ENCODE results near the gene AKAP13.

The AKAP13 gene

DNA sequence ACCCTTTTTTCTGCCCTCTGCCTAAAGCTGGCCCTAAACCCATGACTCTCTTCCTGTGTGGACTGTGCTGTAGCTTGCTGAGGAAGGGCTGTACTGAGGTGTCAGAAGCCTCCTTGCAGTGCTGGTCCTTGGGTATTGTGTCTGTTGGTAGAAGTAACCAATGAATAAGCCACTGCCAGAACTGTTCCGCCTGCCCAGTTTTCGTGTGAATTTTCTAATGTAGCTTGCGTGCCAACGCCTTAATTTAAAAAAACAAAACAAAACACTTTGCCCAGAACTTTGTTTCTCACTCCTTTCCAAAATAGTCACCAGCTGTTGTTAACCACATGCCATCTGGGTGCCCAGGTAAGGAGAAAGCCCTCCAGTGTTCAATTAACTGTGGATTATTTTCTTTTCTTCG is 312.5 kb downstream of the AKAP13 start:
- no peak for DNase-seq

DNA sequence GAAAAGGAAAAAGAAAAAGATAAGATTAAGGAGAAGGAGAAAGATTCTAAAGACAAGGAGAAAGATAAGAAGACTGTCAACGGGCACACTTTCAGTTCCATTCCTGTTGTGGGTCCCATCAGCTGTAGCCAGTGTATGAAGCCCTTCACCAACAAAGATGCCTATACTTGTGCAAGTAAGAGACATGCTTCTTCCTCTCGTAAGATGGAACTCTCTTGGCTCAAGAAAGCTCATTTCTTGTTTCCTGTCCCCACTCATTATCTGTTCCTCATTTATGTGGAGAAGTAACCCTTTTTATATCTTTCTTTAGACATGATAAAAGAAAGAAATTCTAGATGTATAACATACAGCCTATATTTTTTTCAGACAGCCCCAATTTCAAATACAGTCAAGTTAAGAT is 312.9 kb downstream of the AKAP13 start:
- DNase-seq = no peak

DNA sequence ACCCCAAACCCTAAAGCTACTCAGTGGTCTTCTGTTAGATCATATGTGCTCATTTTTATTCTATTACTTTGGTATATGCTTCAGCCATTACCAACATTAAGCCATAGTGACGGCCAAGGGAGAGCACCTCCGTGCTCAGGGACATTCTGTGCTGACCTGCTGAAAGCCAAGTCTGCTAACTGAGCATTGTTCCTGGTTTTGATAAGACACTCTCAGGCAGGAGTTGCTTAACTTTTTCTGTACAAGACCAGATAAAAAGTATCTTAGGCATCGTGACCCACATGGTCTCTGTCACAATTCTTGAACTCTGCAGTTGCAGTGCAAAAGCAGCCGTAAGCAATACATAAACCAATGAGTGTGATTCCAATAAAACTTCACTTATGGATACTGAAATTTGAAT is 313.7 kb downstream of the AKAP13 start:
- DNase-seq = no peak

DNA sequence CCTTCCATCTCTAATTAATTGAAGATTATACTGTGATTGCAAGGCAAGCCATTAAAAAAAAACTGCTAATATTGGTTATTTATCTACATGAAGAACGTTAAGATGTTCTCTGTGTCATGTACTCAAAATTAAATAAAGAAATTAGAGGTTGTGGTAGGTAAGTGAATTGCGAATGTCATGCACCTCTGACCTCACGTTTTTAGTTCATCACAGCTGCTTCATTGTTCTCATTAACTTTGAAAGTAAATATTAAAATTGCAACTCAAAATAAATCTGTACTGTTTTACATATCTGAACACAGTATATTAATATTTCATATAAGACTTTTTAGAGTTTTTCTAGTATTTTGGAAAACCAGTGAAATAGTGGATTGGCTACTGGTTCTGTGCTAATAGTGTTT is 320.4 kb downstream of the AKAP13 start:
- DNase-seq = no peak

DNA sequence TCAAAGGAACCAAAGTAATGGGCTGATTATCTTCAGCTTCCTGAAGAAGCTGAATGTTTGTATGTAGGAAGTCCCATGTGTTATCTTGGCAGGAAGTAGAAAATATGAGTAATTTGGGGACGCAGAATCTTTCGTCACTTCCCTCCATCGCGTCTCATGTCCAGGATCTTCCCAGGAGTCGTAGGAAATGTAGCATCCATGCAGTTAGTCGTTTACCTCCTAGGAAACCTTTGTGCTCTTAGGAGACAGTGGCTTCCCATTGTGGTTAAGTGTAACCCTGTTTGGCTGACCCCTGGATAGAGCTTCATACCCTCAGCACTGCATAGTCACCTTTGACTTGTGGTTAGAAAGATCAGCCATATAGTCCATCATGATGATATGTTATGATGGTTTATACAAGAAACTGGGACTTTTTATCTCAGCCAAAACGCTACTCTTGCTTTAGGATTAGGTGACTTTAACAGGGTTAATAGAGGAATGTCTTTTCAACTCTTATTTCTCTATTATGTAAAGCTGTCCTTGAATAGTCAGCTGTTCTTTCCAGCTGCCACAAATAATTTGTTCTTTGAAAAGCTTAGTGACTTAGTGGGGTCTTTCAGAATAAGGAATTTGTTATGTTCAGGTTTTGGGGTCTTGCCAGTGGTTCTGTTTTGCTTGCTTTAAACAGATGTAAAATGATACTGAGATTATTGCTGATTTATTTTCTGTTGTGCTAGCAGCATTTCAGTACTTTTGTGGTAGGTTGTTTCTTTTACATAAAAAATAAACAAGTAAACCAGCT is 322.1 kb downstream of the AKAP13 start:
- DNase-seq = no peak

DNA sequence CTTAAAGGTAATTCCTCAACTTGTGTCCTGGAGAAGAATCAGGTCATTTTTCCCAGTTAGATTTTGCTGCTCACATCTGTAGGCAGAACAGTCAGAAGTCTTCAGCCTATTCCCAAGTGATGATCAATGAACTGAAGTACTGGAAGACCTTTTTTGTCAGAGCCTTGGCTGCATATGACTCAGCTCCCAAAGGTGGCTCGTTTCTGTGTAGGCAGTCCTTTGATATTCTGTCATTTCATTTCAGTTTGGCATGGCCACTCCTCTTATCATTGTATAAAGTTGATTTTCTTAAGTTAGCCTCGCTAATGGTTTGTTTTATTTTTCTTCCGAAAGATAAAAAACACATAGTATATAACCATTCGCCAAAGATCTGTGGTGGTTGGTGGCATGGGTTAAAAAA is 323.7 kb downstream of the AKAP13 start:
- no peak for DNase-seq

DNA sequence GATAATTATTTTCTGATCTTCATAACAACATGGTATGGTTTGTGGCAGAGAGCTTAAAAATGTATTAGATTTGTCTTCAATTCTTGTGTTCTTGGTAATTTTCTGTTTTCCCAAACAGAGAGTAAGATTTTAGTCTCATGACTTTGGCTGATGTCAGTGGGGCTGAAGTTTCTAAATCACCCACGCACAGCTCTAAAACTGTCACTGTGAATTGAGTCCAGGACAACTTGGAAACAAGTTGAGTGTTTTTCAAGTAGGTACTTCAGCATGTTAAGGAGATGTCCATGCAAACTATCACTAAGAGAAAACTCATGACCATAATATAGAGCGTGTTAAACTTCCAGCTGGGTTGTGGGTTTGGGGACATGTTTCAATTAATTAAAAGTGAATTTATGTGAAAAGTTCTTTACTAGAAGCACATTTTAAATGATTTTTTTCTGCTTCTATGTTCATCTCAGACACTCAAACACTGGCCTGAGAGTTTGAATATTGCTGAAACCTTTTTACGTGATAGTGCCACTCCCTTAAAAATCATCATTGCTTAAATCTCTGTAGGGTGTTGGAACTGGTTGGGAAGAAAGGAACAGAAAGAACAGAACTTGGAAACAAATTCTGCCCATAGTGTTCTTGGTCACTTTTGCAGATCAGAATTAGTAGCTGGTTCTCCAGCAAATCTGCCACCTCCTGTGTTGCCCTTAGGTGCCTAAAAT is 324.5 kb downstream of the AKAP13 start:
- DNase-seq = no peak

DNA sequence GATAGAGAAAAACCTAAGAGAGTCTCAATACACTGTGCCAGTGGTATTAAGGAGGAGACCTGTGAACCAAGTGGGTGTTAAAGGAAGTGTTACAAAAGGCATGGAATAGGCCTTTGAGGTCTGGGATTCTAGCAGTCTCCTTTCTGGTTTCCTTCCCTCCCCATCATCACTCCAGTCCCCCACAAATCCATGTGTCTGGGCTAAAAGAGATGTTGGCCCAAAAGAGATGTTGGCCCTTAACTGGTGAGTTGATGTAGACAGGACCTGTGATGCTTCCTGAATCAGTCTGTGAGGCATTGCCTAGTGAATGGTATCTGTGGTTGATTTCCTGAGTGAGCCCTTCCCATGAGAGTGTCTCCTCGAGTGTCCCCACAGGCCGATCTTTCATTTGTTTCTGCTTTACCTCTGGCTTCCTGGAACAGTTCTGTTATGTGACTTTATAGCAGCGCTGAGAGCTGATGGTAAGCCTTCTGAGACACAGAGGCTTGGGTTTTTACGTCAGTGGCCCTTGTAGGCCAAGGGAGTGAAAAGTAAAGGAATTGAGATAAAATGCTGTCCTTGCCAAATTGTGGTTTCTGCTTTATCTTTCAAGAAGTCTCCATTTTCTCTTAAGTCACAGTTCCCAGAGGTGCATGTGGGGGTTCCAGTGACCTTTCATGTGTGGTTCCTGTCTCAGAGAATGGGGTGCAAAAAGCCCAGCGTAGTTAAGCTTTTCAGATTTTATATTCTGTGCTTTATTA is 326.5 kb downstream of the AKAP13 start:
- no peak for DNase-seq

DNA sequence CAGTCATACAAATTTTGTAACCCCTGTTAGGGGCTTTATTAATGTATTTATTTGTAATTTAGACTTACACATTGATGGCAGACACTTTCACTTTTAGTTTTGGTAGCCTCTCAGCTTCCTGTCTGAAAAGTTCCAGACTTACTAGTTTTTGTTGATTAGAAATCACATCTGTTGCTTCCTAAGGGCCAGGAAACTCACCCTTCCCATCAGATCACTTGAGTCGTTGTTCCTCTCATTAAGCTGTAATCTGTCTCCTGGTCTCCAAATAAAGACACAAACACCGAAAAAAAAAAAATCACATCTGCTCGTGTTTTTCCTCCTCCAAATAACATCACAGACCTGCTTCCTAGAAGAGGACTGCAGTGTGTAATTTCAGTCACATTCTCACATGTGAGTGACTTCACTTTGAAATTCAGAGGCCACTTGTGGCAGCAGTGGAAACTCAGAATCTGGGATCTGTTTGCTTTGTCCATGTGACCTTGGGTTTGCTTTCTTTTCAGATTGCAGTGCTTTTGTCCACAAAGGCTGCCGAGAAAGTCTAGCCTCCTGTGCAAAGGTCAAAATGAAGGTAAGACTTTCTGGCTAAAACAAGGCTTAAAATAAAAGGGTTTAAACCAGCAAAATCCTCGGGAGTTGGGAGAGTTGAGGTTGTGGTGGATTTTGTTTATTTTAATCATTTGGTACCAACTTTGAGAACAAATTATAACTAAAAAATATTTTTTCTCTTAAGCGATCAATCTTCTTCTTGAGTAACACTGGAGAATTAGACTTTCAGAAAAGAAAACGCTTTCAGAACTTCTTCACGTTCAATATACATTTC is 327.3 kb downstream of the AKAP13 start:
- DNase-seq = no peak

DNA sequence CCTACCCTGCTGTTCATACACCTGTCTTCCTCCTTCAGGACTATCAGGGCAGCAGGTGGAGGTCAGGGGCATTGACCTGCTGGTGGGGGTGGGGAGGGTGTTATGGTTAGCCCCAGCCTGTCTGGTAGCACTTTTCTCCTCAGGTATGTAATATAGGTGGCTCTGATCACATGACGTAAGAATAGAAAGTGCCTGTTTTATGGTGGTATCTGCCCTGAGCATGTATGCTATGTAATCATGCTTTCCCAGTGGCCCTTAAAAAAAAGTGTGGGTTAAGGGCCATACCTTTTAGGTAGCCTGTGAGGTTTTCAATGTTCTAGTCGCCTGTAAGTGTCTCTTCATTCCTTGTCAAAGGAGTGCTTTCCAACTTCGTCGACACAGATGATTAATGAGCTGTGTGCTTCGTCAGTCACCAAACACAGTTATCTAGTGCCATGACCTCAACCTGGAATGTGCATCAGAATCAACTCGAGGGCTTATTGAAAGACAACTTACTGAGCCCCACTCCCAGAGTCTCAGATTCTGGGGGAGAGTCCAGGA is 328.1 kb downstream of the AKAP13 start:
- no peak for DNase-seq

DNA sequence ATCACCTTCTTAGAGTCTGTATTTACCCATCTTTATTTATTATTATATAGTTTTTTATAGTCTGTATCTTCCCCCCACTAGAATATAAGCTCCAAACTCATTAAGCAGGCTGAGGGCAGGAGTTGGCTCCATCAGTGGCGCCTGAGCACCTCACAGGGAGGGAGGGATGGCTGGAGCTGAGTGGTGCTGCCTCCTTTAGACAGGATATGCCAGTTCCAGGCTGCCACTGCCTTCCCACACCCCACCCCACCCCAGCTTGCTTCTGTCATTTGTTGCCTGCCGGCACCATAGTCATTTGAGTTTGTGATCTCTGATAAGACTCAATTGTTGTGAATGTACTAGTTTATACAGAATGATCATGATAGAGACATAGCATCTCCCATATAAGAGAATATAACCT is 328.8 kb downstream of the AKAP13 start:
- no peak for DNase-seq

DNA sequence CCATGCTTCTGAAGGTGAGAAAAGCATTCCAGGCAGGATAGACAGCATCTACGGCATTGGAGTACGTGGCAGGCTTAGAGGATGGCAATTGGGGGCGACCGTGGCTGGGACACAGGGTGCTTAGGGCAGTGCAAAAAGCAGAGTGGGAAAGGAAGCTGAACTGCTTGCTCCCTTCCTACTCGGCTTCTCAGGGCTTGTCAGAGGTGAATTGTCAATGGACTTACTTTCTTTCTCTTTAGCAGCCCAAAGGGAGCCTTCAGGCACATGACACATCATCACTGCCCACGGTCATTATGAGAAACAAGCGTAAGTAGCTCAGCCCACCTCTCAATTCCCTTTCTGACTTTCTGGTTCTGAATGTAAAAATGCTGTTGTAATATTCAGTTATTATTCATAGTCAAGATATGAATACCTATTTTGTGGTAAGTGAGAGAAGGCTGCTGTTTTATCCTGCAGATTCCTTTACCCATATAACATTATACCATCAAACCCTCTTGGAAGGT is 330.0 kb downstream of the AKAP13 start:
- DNase-seq = no peak

DNA sequence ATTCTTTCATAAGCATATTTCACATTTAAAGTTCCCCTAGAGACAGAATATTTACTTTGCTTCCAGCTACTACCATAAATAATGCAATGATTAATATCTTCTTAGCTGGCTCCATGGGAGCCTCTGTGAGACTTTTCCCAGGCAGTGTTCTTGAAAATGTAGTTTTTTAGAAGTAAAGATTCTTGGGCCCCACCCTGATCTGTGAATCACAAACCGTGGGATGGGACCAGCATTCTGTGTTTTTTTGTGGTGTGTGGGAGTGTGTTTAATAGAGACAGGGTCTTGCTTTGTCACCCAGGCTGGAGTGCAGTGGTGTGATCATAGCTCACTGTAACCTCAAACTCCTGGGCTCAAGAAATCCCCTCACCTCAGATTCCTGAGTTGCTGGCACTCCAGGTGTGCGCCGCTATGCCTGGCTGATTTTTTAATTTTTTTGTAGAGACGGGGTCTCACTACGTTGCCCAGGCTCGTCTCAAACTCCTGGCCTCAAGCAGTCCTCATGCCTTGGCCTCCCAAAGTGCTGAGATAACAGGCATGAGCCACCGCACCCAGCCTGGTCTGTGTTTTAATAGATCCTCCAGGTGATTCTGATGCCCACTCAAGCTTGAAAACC is 331.3 kb downstream of the AKAP13 start:
- no peak for DNase-seq

DNA sequence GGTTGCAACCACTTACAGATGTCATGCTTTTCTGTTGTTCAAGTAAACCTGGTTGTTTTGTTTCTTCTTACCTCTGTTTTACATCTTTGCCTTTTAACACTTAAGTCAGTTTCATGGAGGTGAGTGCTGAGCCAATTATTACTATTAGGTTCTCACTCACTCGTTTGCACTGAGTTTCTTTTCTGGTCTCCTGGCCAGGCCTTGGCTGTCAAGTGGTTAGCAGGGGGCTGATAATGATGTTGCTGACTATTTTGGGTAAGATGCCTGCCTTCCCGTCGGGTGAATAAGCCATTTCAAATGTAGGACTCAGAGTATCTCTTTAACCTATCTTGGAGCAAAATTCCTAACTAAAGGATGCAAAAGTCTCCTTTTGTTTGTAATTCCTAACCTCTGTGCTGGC is 335.9 kb downstream of the AKAP13 start:
- no peak for DNase-seq

DNA sequence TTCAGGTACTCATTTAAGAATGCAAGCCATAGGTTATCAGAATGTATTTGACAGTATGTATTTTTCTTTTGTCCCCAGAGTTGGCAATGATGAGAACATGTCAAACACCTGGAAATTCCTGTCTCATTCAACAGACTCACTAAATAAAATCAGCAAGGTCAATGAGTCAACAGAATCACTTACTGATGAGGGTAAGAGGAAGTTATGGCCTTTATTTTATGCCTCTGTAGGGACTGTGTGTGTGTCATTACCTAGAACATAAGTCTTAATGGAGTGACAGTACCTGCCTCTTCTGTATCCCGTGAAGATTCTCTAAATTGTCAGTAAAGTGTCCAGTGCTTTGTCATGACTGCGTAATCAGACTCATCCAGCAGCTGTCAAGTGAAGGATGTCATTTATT is 336.8 kb downstream of the AKAP13 start:
- DNase-seq = no peak

DNA sequence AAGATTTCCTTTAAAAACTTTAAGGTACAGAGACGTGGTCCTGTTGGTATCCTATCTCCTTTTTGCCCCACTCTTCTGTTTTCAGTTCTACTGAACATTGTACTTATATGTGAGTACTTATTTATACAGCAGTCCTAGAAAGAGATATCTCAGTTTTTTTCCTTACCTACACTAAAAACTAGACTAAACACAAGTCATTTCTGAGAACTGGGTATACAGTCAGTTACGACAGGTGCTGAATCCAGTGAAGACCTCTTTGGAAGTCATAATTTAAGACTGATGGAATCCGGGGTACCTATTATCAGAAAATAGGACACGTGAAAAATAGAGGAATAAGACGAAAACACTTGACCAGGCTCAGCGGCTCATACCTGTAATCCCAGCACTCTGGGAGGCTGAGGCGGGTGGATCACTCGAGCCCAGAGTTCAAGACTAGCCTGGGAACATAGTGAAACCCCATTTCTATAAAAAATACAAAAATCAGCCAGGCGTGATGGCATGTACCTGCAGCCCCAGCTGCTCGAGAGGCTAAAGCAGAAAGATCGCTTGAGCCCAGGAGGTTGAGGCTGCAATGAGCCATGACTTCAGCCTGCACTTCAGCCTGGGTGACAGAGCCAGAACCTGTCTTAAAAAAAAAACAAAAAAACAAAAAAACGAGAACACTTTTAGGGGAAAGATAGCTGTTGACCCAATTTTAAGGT is 338.0 kb downstream of the AKAP13 start:
- no peak for DNase-seq

DNA sequence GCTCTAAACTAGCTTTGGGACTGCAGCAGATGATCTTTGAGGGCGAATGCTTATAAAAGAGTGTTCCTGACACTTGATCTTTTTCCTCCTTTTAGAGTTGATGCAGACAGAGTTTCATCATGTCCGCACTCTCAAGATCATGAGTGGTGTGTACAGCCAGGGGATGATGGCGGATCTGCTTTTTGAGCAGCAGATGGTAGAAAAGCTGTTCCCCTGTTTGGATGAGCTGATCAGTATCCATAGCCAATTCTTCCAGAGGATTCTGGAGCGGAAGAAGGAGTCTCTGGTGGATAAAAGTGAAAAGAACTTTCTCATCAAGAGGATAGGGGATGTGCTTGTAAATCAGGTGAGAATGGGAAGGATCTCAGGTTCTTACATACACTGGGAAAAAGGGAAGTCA is 338.6 kb downstream of the AKAP13 start:
- no peak for DNase-seq

DNA sequence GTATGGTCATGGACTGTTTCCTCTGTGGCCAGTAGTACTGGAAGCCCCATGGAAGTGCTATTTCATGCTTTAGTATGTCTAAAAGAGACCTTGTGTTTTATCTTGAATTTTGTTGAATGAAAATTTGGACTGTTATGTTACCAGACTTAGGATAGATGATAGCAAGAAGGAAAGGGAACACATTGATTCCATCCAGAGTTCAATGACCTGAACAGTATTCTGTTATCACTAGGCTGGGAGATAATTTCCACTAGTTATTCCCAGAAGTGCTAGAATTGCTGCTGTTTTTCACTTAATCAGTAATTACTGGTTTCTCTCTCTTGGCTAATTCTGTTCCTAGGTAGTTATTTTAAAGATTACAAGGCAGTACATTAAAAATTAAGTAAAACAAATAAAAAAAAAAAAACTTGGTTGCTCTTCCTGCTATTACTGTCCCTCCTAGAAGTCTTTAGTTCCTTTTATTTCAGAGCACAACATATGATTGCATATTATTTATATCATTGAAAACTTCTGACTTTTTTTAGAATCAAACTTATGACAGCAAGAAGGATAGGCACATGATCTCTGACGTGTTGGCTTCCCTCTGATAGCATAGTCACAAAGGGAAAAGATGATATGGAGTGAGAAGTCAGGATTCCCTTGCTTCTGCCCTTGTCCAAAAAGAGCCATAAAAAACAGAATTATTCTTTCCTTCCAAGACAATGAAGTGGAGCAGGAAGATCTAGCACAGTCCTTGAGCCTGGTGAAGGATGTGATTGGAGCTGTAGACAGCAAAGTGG is 342.2 kb downstream of the AKAP13 start:
- no peak for DNase-seq

DNA sequence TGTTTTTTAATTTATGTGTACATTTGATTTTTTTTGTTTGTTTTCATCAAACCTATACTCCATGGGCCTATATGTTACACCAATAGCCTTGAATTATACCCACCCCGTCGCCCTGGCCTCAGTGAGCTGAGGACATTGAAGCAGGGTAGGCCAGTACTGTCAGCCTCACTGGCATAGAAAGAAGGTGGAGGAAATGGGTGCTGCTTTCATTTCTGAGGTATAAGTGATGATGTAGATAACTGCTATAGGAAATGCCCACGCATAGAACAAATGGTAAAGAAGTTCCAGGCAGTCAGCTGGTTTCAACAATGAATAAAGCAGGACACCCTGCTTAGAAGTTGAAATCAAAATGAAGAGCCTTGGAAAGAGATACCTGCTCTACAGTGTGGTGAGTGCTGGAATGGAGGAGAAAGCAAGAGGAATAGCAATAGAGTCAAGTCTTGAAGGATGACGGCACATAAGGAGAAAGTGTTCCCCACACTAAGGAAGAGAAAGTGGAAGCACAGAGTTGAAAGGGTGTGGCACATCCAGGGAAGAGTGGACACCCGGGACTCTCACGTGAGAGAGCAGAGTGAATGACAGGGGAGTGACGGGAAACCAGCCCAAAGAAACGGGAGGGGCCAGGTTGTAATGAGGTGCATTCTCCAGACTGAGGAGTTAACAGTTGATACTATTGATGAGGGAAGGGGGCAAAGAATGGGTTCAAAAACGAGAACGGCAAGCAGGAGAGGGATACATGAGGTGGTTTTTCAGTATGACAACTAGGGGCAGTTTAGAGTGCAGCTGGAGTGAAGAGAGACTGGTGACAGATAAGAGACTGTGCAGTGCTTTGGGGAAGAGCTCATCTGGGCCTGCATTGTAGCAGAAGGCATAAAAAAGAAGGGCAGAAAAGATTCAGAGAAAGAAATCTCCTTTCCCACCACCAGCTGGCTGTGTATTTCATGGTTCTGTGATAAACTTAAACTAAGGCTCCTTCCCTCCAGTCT is 343.9 kb downstream of the AKAP13 start:
- DNase-seq = no peak

All from NCI-H2107 (cell line).